GM12878 (cell line): ENCODE results near the gene FAM161B. TPM values are rescaled to one million over a fixed set of nuclear protein-coding genes. Genes with fewer than 3 reads are reported as not detected.
"Not testable (repeated sequence)": the region's sequence is repeated elsewhere in the genome, so short reads cannot be mapped to it uniquely, and the experiment has no call there.

Experiments used
- ATAC-seq: fragments of 200-7000 bp; cut with Tn5 transposase; 3 replicates; pipeline ENCODE4 v1.9.1; 2020; ENCODE audit warnings: mild to moderate bottlenecking, moderate library complexity
- BruUV-seq: library from RNA; stranded (reverse); fragments of 400-500 nt; replicated peaks from 2 replicates; lab custom pipeline; 2021; lab: Mats Ljungman, UMichigan
- CTCF ChIA-PET: fragments of 300-600 bp; sonication (Branson Sonifier 250); formaldehyde crosslinking; extraction: SDS; loops from one replicate; lab custom pipeline; 2021; ENCODE audit warnings: inconsistent platforms; lab: Yijun Ruan, JAX
- POLR2A ChIA-PET: fragments of 350-600 bp; formaldehyde crosslinking; extraction: SDS; loops from one replicate; lab custom pipeline; 2021; ENCODE audit warnings: inconsistent platforms; lab: Charles Lee
- RAD21 ChIA-PET: fragments of 300-600 bp; sonication (Branson Sonifier 250); formaldehyde crosslinking; loops from one replicate; lab custom pipeline; 2023; ENCODE audit warnings: antibody characterized with exemption; ENCODE audit not compliant: unreplicated experiment; lab: Charles Lee
- SMC1A ChIA-PET: fragments of 300-600 bp; sonication (Branson Sonifier 250); formaldehyde crosslinking; loops from one replicate; lab custom pipeline; 2023; ENCODE audit not compliant: unreplicated experiment, uncharacterized antibody; lab: Charles Lee
- DNase-seq: peaks from one replicate; pipeline ENCODE4 v3.0.0-alpha.2; 2011; ENCODE audit warnings: low read depth, low spot score
- FAIRE-seq: peaks from 3 replicates; lab custom pipeline; 2011; peaks lifted over from hg19 to GRCh38; lab: Jason Lieb, UNC
- H2AFZ ChIP-seq: 2 replicates; pipeline ENCODE4 v1.6.0; 2011; ENCODE audit warnings: low read depth, low read length, control low read depth; ENCODE audit not compliant: control insufficient read depth
- H3K27ac ChIP-seq: 2 replicates; pipeline ENCODE4 v1.5.1; 2011; ENCODE audit warnings: control low read depth; ENCODE audit not compliant: control insufficient read depth, insufficient read depth
- H3K27me3 ChIP-seq, 2 experiments: replicated peaks in 1 of 2; 2 replicates each; pipeline versions ENCODE4 v1.6.0 to v1.6.1; 2011; ENCODE audit warnings: low read length in 1 of 2; ENCODE audit not compliant: control insufficient read depth in 2 of 2, insufficient read depth in 2 of 2
- H3K36me3 ChIP-seq, 2 experiments: 2 replicates each; pipeline ENCODE4 v1.5.1; 2011; ENCODE audit warnings: low read length in 1 of 2; ENCODE audit not compliant: control insufficient read depth in 2 of 2, insufficient read depth in 2 of 2
- H3K4me1 ChIP-seq: 2 replicates; pipeline ENCODE4 v1.6.1; 2011; ENCODE audit warnings: mild to moderate bottlenecking, low read length, moderate library complexity, mixed read lengths; ENCODE audit not compliant: control insufficient read depth, insufficient read depth
- H3K4me2 ChIP-seq: 2 replicates; pipeline ENCODE4 v1.6.0; 2011; ENCODE audit warnings: control low read depth; ENCODE audit not compliant: control insufficient read depth, insufficient read depth
- H3K4me3 ChIP-seq: fragments of 200-600 bp; sonication (generic); 2 replicates; pipeline ENCODE4 v1.5.1; 2016
- H3K79me2 ChIP-seq: 2 replicates; pipeline ENCODE4 v1.6.0; 2011; ENCODE audit warnings: low read length; ENCODE audit not compliant: control insufficient read depth, insufficient read depth
- H3K9ac ChIP-seq: 2 replicates; pipeline ENCODE4 v1.8.0; 2011; ENCODE audit warnings: low read length, control low read depth, mixed read lengths; ENCODE audit not compliant: control insufficient read depth, insufficient read depth
- H3K9me3 ChIP-seq: replicated peaks from 3 replicates; pipeline ENCODE4 v1.5.1; 2011; ENCODE audit warnings: mild to moderate bottlenecking, low read length; ENCODE audit not compliant: control insufficient read depth, insufficient read depth
- H4K20me1 ChIP-seq: 2 replicates; pipeline ENCODE4 v1.6.0; 2011; ENCODE audit not compliant: control insufficient read depth, insufficient read depth
- BCL11A ChIP-seq: IDR thresholded peaks from 2 replicates; pipeline ENCODE4 v1.6.1; 2011; ENCODE audit warnings: low read depth, low read length
- NKRF ChIP-seq: fragments of 450-650 bp; conservative IDR thresholded peaks from 2 replicates; pipeline ENCODE4 v1.6.1; 2017; ENCODE audit warnings: mild to moderate bottlenecking, moderate library complexity
- SIX5 ChIP-seq: IDR thresholded peaks from 2 replicates; pipeline ENCODE4 v1.6.1; 2011; ENCODE audit warnings: mild to moderate bottlenecking, low read depth, low read length, moderate library complexity; ENCODE audit not compliant: severe bottlenecking
- WGBS: methylation state at CpG from one replicate; pipeline ENCODE4 v1.1.6; 2016; ENCODE audit warnings: low lambda C conversion rate; ENCODE audit not compliant: insufficient replicate concordance, insufficient coverage; ENCODE audit errors: missing lambda C conversion rate; 5-methylcytosine and 5-hydroxymethylcytosine counted together
- in situ Hi-C: fragments of 300-500 bp; cut with MboI; formaldehyde crosslinking; loops from 9 replicates; pipeline ENCODE4 v1.14.3; 2018; ENCODE audit warnings: mixed read lengths
- intact Hi-C: fragments of 100-400 bp; cut with micrococcal nuclease; formaldehyde crosslinking; loops from one replicate; pipeline ENCODE4 v1.14.2; 2022; ENCODE audit not compliant: unreplicated experiment
- polyA plus RNA-seq, 11 experiments: library from polyadenylated mRNA; depleted of rRNA in 4 of 11; unstranded in 6 of 11; stranded (reverse) in 5 of 11; fragments of >200 nt; fragmentation: Nextera tagmentation in 4 of 11; fragmentation: Illumina TruSeq in 1 of 11; extraction: Ambion mirVana in 4 of 11; extraction: Trizol in 1 of 11; gene quantifications; 1 replicate in 1 of 11; 2 replicates in 10 of 11; pipeline versions ENCODE4 v1.2.1 to v1.2.3, GENCODE V29; 2011 to 2016; ENCODE audit warnings: inconsistent platforms in 2 of 11, missing spikeins in 2 of 11, low read depth in 1 of 11
- total RNA-seq, 4 experiments: library from RNA; depleted of rRNA in 3 of 4; stranded (reverse); fragments of >200 nt in 3 of 4; fragmentation: Illumina TruSeq in 1 of 4; extraction: Trizol in 1 of 4; gene quantifications; 2 replicates each; pipeline versions ENCODE4 v1.2.1 to v1.2.3, GENCODE V29; 2013 to 2021

The FAM161B gene
- total and polyA plus RNA-seq, 10 of the 15 experiments (the other 5 are each of a cell fraction or from before 2014, with no cell fraction given): 0.33 to 1.2 (median 0.86) TPM

- H3K4me3 ChIP-seq, H3K9ac ChIP-seq, in situ Hi-C loops, H3K27ac ChIP-seq, POLR2A ChIA-PET, RAD21 ChIA-PET, ATAC-seq, H3K4me2 ChIP-seq, H2AFZ ChIP-seq, intact Hi-C loops, CTCF ChIA-PET, H3K27me3 ChIP-seq, SMC1A ChIA-PET, DNase-seq, H3K4me1 ChIP-seq, H4K20me1 ChIP-seq, BruUV-seq, H3K9me3 ChIP-seq, FAIRE-seq: not testable (repeated sequence)
- Histone ChIP-seq H3K36me3 (peaks cover 9 to 20% of the 10 kb centered on the region in 2 experiments), H3K79me2 (peaks cover 22% of the 10 kb centered on the region)
- WGBS: 92% methylated on average over 6 of the region's 6 CpGs
These were observed 55.7 kb downstream of the FAM161B start for GRCh38 chr14:73894180-73894687.

GRCh38 chr14:73889376-73889775, 60.5 kb downstream of the FAM161B start:
- Histone ChIP-seq H3K9ac (no peak overlapping the region), H3K4me3 (no peak overlapping the region), H3K27me3 (no peaks in the 10 kb centered on the region), H2AFZ (no peak overlapping the region), H3K79me2 (peaks cover 63% of the 10 kb centered on the region), H3K9me3 (no peaks in the 10 kb centered on the region), H3K4me2 (no peak overlapping the region; the same call in 1 of the 2 replicates)
- POLR2A ChIA-PET: no interaction called here
- no TSS peak for BruUV-seq
- WGBS: 92% methylated on average over 5 of the region's 5 CpGs
- TF ChIP-seq SIX5 (no peak), BCL11A (no peak), NKRF (no peak)
- TF ChIP-seq, all 136 proteins: peak for 0
- Histone ChIP-seq H3K4me1 (peaks cover 11% of the 10 kb centered on the region), H3K36me3 (peaks cover 3 to 11% of the 10 kb centered on the region in 2 experiments), H3K27ac (no peak overlapping the region), H4K20me1 (no peaks in the 10 kb centered on the region)
- no peak for FAIRE-seq
- in situ Hi-C loops: no loop called here
- RAD21 ChIA-PET: interaction anchor here (0.7 kb wide), 1 partner anchor 399 kb away, joined by 3 read pairs; the partner anchor contains the start of gene RIOX1
- intact Hi-C loops: loop anchor here (5.0 kb wide), 1 partner anchor 162 kb away; no protein-coding TSS in a partner anchor
- SMC1A ChIA-PET: interaction anchor here (1.2 kb wide), 1 partner anchor 38 kb away, joined by 3 read pairs; the partner anchor contains the start of gene PTGR2
- ATAC-seq: no peak
- no peak for DNase-seq
- CTCF ChIA-PET: no interaction called here
